HG02943 (cell line): ENCODE measurements around the gene CCDC196.
"Not testable (repeated sequence)": the region's sequence is repeated elsewhere in the genome, so short reads cannot be mapped to it uniquely, and the experiment has no call there.

Source experiments
- ATAC-seq: cut with Tn5 transposase; IDR thresholded peaks from one replicate; pipeline ENCODE4 v1.9.1; 2021; ENCODE audit warnings: mild to moderate bottlenecking, low read depth, moderate library complexity; ENCODE audit not compliant: unreplicated experiment

CCDC196 gene

DNA sequence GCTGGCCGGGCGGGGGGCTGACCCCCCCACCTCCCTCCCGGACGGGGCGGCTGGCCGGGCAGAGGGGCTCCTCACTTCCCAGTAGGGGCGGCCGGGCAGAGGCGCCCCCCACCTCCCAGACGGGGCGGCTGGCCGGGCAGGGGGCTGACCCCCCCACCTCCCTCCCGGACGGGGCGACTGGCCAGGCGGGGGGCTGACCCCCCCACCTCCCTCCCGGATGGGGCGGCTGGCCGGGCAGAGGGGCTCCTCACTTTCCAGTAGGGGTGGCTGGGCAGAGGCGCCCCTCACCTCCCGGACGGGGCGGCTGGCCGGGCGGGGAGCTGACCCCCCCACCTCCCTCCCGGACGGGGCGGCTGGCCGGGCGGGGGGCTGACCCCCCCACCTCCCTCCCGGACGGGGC lies 59.0 kb downstream of the CCDC196 start:
- not testable (repeated sequence) for ATAC-seq

DNA sequence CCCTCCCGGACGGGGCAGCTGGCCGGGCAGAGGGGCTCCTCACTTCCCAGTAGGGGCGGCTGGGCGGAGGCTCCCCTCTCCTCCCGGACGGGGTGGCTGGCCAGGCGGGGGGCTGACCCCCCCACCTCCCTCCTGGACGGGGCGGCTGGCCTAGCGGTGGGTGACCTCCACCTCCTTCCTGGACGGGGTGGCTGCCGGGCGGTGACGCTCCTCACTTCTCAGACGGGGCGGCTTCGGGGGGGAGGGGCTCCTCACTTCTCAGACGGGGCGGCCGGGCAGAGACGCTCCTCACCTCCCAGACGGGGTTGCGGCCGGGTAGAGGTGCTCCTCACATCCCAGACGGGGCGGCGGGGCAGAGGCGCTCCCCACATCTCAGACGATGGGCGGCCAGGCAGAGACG lies 59.6 kb downstream of the CCDC196 start:
- not testable (repeated sequence) for ATAC-seq
